GM23248 (cell line): ENCODE data around the gene TNS3.

Experiments used
- EZH2 ChIP-seq: fragments of 200-600 bp; sonication (generic); IDR thresholded peaks from 2 replicates; pipeline ENCODE4 v1.6.1; 2018; ENCODE audit warnings: antibody characterized with exemption, mild to moderate bottlenecking; ENCODE audit not compliant: insufficient read depth, poor library complexity, severe bottlenecking
- EZH2phosphoT487 ChIP-seq: fragments of 200-600 bp; sonication (generic); IDR thresholded peaks from 2 replicates; pipeline ENCODE4 v1.6.1; 2018; ENCODE audit warnings: antibody characterized with exemption, moderate library complexity, mild to moderate bottlenecking, low read depth; ENCODE audit not compliant: insufficient read depth

- TF ChIP-seq EZH2phosphoT487 (peak; percentile 94), EZH2 (no peak)
Measured at GRCh38 chr7:47361746-47362215, 220.1 kb downstream of the TNS3 start.
